ENCODE results near the gene RAB22A.

DNA sequence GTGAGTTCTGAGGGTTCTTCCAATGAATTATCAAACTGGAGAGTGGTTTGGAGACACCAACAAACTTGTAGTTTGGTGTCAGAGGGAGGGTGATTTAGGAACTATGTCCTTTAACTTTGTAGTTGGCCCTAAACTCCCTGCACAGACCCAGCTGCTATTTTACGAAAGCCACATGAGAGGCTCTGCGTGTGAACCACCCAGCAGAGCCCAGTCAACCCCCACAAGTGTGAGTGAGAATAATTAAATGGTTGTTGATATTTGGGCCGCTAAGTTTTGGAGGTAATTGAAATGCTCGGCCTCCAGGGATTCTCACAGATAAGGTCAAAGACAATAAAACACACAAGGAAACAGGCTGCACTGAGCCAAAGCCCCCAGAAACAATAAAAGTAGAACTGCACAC, 72.6 kb downstream of the RAB22A start:
- TF ChIP-seq, protein P1, sequence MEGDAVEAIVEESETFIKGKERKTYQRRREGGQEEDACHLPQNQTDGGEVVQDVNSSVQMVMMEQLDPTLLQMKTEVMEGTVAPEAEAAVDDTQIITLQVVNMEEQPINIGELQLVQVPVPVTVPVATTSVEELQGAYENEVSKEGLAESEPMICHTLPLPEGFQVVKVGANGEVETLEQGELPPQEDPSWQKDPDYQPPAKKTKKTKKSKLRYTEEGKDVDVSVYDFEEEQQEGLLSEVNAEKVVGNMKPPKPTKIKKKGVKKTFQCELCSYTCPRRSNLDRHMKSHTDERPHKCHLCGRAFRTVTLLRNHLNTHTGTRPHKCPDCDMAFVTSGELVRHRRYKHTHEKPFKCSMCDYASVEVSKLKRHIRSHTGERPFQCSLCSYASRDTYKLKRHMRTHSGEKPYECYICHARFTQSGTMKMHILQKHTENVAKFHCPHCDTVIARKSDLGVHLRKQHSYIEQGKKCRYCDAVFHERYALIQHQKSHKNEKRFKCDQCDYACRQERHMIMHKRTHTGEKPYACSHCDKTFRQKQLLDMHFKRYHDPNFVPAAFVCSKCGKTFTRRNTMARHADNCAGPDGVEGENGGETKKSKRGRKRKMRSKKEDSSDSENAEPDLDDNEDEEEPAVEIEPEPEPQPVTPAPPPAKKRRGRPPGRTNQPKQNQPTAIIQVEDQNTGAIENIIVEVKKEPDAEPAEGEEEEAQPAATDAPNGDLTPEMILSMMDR (IDR thresholded peaks at IDR 0.05): no peak
- TF ChIP-seq POLR2A (IDR thresholded peaks at IDR 0.05) (no peak), POLR2AphosphoS5 (IDR thresholded peaks at IDR 0.05) (no peak)
